ENCODE data around the gene LCTL.

LCTL gene

DNA sequence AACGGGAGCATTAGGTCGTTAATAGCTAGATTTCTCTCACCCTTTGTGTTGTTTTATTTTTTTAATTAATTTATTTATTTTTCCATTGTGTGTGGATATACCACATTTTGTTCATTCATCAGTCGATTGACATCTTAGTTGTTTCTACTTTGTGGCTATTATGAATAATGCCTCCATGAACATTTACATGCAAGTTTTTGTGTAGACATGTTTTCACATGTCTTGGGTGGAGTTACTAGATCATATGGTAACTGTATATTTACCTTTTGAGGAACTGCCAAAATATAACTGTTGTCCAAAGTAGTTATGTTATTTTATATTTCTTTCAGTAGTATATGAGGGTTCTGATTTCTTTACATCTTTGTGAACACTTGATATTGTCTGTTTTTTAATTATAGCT is 41.9 kb downstream of the LCTL start:
- TF ChIP-seq, protein P1, sequence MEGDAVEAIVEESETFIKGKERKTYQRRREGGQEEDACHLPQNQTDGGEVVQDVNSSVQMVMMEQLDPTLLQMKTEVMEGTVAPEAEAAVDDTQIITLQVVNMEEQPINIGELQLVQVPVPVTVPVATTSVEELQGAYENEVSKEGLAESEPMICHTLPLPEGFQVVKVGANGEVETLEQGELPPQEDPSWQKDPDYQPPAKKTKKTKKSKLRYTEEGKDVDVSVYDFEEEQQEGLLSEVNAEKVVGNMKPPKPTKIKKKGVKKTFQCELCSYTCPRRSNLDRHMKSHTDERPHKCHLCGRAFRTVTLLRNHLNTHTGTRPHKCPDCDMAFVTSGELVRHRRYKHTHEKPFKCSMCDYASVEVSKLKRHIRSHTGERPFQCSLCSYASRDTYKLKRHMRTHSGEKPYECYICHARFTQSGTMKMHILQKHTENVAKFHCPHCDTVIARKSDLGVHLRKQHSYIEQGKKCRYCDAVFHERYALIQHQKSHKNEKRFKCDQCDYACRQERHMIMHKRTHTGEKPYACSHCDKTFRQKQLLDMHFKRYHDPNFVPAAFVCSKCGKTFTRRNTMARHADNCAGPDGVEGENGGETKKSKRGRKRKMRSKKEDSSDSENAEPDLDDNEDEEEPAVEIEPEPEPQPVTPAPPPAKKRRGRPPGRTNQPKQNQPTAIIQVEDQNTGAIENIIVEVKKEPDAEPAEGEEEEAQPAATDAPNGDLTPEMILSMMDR (IDR thresholded peaks at IDR 0.05; ENCODE audit: borderline replicate concordance, insufficient read depth, low read depth, low read length), result no peak
- no peak overlapping the region for H3K4me3 ChIP-seq (ENCODE audit: low read depth, low read length)

DNA sequence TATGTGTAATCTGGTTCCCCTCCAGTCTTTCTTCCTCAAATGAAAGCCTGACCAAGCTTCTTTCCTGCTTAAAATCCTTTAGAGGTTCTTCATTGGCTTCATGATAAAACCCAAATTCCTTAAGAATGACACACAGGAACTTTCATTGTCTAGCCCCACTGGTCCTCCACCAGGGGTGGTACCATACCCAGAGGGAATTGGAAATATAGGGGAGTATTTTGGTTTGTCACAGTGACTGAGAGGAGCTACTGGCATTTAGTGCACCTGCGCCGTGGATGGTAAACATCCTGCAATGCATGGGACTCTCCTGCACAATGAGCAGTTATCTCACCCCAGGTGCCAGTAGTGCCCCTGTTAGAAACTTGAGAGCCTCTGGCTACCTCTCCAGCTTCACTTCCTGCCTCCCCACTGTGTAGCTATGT is 49.9 kb downstream of the LCTL start:
- H3K4me3 ChIP-seq (ENCODE audit: low read depth, low read length), result no peak overlapping the region
- TF ChIP-seq, protein P1 (IDR thresholded peaks at IDR 0.05; ENCODE audit: borderline replicate concordance, insufficient read depth, low read depth, low read length), result no peak

DNA sequence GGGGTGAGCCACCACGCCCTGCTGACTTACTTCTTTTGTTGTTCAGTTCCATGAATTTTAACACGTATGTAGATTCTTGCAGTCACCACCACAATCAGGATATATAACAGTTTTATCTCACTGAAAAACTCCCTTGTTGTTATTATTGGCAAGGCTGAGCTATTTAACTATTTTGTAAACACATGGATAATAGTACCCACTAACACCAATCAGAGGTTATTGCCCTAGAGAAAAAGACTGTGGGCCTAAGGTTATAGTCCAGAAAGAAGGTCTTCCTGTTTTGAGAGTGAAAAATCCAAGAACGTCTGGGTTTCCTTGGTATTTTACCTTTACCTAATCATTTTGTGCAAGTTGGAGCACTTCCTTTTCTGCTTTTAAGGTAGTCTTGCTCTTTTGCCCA is 51.2 kb downstream of the LCTL start:
- no peak overlapping the region for H3K4me3 ChIP-seq (ENCODE audit: low read depth, low read length)
- TF ChIP-seq, protein P1 (IDR thresholded peaks at IDR 0.05; ENCODE audit: borderline replicate concordance, insufficient read depth, low read depth, low read length), result no peak

DNA sequence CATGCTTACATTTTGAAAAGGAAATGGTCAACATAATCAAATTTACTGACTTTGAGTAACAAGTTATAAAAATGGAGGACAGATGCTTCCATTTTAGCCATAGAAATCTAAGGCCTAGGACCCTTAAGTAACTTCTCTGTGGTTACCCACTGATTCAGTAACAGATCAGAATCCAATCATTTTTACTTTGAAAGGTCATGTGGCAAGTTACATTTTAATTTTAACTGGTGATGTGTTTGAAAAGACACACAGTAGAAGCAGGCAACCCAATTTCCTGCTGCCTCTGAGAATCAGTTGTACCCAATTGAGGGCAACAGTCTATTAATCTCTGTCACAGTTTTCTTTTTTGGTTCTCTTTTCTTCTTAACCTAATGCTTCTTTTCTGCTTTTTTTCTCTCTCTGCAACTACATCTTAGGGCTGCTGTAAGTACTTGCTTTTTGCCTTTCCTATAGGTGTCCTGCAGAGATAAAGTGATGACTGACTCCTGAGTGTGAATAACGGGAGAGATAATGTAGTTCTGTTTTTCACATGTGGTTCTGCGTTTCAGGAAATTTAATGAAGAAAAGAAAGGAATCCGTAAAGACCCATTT is 57.4 kb downstream of the LCTL start:
- H3K4me3 ChIP-seq (ENCODE audit: low read depth, low read length), result no peak overlapping the region
- TF ChIP-seq, protein P1 (IDR thresholded peaks at IDR 0.05; ENCODE audit: borderline replicate concordance, insufficient read depth, low read depth, low read length), result no peak

DNA sequence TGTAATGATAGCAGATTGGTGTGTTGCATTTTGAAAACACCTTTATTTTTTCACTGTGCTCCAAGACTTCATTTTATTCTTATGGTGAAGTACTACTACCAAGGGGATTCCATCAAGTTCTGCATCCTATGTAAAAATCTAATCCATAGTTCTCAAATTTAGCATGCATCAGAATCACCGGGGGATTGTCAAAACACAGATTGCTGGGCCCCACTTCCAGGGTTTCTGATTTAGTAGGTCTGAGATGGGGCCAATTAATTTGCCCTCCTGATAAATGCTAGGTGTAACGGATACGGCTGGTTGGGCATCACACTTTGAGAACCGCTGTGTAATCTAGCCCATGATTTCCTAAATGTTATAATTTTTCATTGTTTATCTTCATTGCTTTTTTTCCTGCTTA is 60.0 kb downstream of the LCTL start:
- peak overlapping the region; percentile 78 for H3K4me3 ChIP-seq (ENCODE audit: low read depth, low read length)
- TF ChIP-seq, protein P1 (IDR thresholded peaks at IDR 0.05; ENCODE audit: borderline replicate concordance, insufficient read depth, low read depth, low read length), result no peak

DNA sequence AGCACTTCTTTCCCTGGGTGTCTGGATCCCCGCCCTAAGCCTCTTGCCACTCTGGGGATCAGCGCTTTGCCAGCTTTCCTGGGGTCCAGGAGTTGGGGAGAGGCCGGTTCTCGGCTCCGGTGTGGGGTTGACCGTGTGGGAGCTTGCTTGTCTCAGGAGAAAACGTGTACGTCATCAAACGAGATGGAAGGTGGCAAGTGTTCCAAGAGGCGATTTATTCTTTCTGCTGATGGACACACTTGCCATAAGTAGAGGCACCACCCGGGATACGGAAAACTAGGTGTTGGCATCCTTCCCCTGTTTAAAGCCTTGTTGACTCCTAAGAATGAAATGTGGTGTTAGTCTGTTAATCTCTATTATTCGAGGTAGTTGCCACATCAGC is 60.4 kb downstream of the LCTL start:
- TF ChIP-seq, protein P1 (IDR thresholded peaks at IDR 0.05; ENCODE audit: borderline replicate concordance, insufficient read depth, low read depth, low read length), result no peak
- peak overlapping the region; percentile 78 for H3K4me3 ChIP-seq (ENCODE audit: low read depth, low read length)

DNA sequence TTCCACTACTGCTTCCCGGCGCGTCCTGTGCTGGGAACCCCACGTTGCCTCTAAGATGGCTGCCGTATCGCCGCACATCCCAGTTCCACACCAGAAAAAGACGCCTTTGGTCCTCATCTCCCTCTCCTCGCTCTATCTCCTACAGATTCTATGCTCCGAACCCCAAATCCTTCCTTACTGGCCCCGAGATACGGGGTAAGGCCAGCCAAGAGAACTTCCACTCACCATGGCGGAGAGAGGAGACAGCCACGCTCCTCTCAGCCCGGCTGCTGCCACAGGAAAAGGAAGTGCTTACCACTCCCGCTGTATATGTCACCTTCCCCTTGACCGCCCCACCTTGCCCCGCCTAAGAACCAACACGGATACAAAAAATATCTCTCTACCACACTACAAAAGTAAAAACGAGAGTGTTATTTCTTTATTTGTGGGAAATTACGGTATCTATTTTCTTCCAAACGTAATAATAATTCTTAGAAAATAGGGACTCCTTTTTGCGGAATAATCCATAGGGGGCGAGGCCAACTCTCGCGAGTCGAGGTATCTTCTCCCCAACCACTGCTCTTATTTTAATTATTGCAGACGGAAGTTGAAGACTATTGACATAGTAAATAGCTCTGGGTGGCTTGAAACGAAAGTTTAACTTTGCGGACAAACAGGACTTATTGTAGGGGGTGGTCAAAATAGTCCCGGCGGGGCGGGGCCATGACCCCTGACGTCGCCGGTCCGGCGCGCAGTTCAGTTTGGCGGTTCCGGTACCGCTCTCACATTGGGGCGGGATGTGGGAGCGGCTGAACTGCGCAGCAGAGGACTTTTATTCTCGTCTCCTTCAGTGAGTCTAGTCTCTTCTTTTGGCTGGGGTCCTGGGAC is 61.0 kb downstream of the LCTL start, which contains the start of the genes RPL4 and ZWILCH:
Gene RPL4 (minus strand): TSS at position 293 of the 867 bp plus-strand sequence. CDS start 65 bp downstream, at position 228.
Gene ZWILCH (plus strand): TSS at position 764 of the 867 bp plus-strand sequence. CDS start 13 bp downstream, at position 777.
- TF ChIP-seq, protein P1 (IDR thresholded peaks at IDR 0.05; ENCODE audit: borderline replicate concordance, insufficient read depth, low read depth, low read length), result no peak
- peak within 1 kb of the TSS; percentile 78 for H3K4me3 ChIP-seq (ENCODE audit: low read depth, low read length)

All from GM12875 (cell line).